NCI-H82 (cell line): Measurements from ENCODE around the gene SNTG2.
A peak's percentile ranks its signal among the peaks of the same experiment; 100 is the strongest.

ENCODE experiments used
- DNase-seq: peaks from one replicate; lab custom pipeline; 2025; lab: John Stamatoyannopoulos, UW

Gene SNTG2

GRCh38 chr2:926896-927295 is 23.8 kb upstream of the SNTG2 start:
- no peak for DNase-seq

- no peak for DNase-seq
These were observed 21.5 kb upstream of the SNTG2 start for GRCh38 chr2:929011-929735.

- DNase-seq, result no peak
These were observed 20.7 kb upstream of the SNTG2 start for GRCh38 chr2:929925-930324.

- DNase-seq, result no peak
These were observed 19.7 kb upstream of the SNTG2 start for GRCh38 chr2:930935-931334.

- peak; percentile 31 for DNase-seq
These were observed 18.1 kb upstream of the SNTG2 start for GRCh38 chr2:932320-933115.

GRCh38 chr2:933734-934295 is 16.8 kb upstream of the SNTG2 start:
- DNase-seq, result no peak

GRCh38 chr2:937530-937929 is 13.1 kb upstream of the SNTG2 start:
- no peak for DNase-seq

- DNase-seq, result no peak
These were observed 12.3 kb upstream of the SNTG2 start for GRCh38 chr2:938181-939005.

- no peak for DNase-seq
These were observed 10.6 kb upstream of the SNTG2 start for GRCh38 chr2:939936-940601.

GRCh38 chr2:941871-942270 is 8.8 kb upstream of the SNTG2 start:
- DNase-seq, result no peak

- DNase-seq, result no peak
These were observed 7.7 kb upstream of the SNTG2 start for GRCh38 chr2:942775-943460.

- no peak for DNase-seq
These were observed 7.2 kb upstream of the SNTG2 start for GRCh38 chr2:943461-943797.

- DNase-seq, result no peak
These were observed 6.8 kb upstream of the SNTG2 start for GRCh38 chr2:943821-944220.

GRCh38 chr2:944693-945092 is 6.0 kb upstream of the SNTG2 start:
- no peak for DNase-seq

- DNase-seq, result no peak
These were observed 5.5 kb upstream of the SNTG2 start for GRCh38 chr2:945104-945503.

GRCh38 chr2:946073-946948 is 4.3 kb upstream of the SNTG2 start:
- no peak for DNase-seq

GRCh38 chr2:949384-950079 is 1.1 kb upstream of the SNTG2 start:
- no peak for DNase-seq

GRCh38 chr2:951224-952006 is 766 bp downstream of the SNTG2 start:
- peak; percentile 9 for DNase-seq

GRCh38 chr2:953408-953807 is 2.8 kb downstream of the SNTG2 start:
- no peak for DNase-seq
